H9 (cell line): Measurements from ENCODE around the gene FABP7. TPM values are rescaled to one million over a fixed set of nuclear protein-coding genes. Genes with fewer than 3 reads are reported as not detected.

Source experiments
- DNase-seq: peaks from one replicate; pipeline ENCODE4 v3.0.0-alpha.2; 2017
- H2AFZ ChIP-seq: one replicate; pipeline ENCODE4 v1.6.1; 2013; ENCODE audit warnings: mild to moderate bottlenecking, low read length, control low read depth, moderate library complexity
- H2AK5ac ChIP-seq: 2 replicates; pipeline ENCODE4 v1.6.1; 2013; ENCODE audit warnings: low read length, control low read depth, mixed read lengths; ENCODE audit not compliant: insufficient read length
- H2BK120ac ChIP-seq: one replicate; pipeline ENCODE4 v1.6.1; 2013; ENCODE audit warnings: low read depth, mild to moderate bottlenecking, low read length, control low read depth, inconsistent platforms; ENCODE audit not compliant: poor library complexity, severe bottlenecking
- H2BK12ac ChIP-seq: 2 replicates; pipeline ENCODE4 v1.6.1; 2013; ENCODE audit warnings: low read length, control low read depth, mixed read lengths, low read depth; ENCODE audit not compliant: insufficient read length
- H2BK15ac ChIP-seq: 2 replicates; pipeline ENCODE4 v1.6.1; 2013; ENCODE audit warnings: low read depth, low read length, control low read depth
- H2BK20ac ChIP-seq: one replicate; pipeline ENCODE4 v1.6.1; 2013; ENCODE audit warnings: low read depth, mild to moderate bottlenecking, low read length, control low read depth, inconsistent platforms; ENCODE audit not compliant: poor library complexity, severe bottlenecking
- H2BK5ac ChIP-seq: 2 replicates; pipeline ENCODE4 v1.6.1; 2013; ENCODE audit warnings: low read length, control low read depth, mixed read lengths; ENCODE audit not compliant: insufficient read length
- H3K14ac ChIP-seq: 2 replicates; pipeline ENCODE4 v1.6.1; 2013; ENCODE audit warnings: low read length, control low read depth; ENCODE audit not compliant: insufficient read depth
- H3K18ac ChIP-seq: 2 replicates; pipeline ENCODE4 v1.6.1; 2013; ENCODE audit warnings: low read depth, mild to moderate bottlenecking, mixed read lengths, low read length, control low read depth; ENCODE audit not compliant: insufficient read length
- H3K23ac ChIP-seq: 2 replicates; pipeline ENCODE4 v1.6.1; 2013; ENCODE audit warnings: low read length, control low read depth, mixed read lengths, low read depth; ENCODE audit not compliant: insufficient read length
- H3K23me2 ChIP-seq: 2 replicates; pipeline ENCODE4 v1.6.1; 2013; ENCODE audit warnings: low read depth, mild to moderate bottlenecking, mixed read lengths, low read length, control low read depth; ENCODE audit not compliant: insufficient read length, poor library complexity, severe bottlenecking
- H3K27ac ChIP-seq: 2 replicates; pipeline ENCODE4 v1.5.1; 2013; ENCODE audit warnings: low read length, control low read depth, mixed read lengths, low read depth; ENCODE audit not compliant: insufficient read length
- H3K27me3 ChIP-seq: 2 replicates; pipeline ENCODE4 v1.6.1; 2013; ENCODE audit warnings: low read length, control low read depth, inconsistent platforms; ENCODE audit not compliant: insufficient read depth
- H3K4ac ChIP-seq: 2 replicates; pipeline ENCODE4 v1.6.1; 2013; ENCODE audit warnings: low read depth, mild to moderate bottlenecking, control low read depth, inconsistent platforms, low read length, moderate library complexity
- H3K4me1 ChIP-seq: 2 replicates; pipeline ENCODE4 v1.6.1; 2013; ENCODE audit warnings: low read length, control low read depth, inconsistent platforms; ENCODE audit not compliant: insufficient read depth
- H3K4me2 ChIP-seq: 2 replicates; pipeline ENCODE4 v1.6.1; 2013; ENCODE audit warnings: low read length, control low read depth, mixed read lengths; ENCODE audit not compliant: insufficient read length, insufficient read depth
- H3K56ac ChIP-seq: 2 replicates; pipeline ENCODE4 v1.6.1; 2013; ENCODE audit warnings: low read depth, mild to moderate bottlenecking, mixed read lengths, low read length, control low read depth; ENCODE audit not compliant: insufficient read length
- H3K79me1 ChIP-seq: 2 replicates; pipeline ENCODE4 v1.6.1; 2013; ENCODE audit warnings: low read depth, mild to moderate bottlenecking, moderate library complexity, low read length, control low read depth, inconsistent platforms; ENCODE audit not compliant: insufficient read depth, poor library complexity, severe bottlenecking
- H3K79me2 ChIP-seq: 2 replicates; pipeline ENCODE4 v1.6.1; 2013; ENCODE audit warnings: low read length, control low read depth, inconsistent platforms; ENCODE audit not compliant: insufficient read depth
- H3K9ac ChIP-seq: 2 replicates; pipeline ENCODE4 v1.6.1; 2013; ENCODE audit warnings: low read length, control low read depth, mixed read lengths; ENCODE audit not compliant: insufficient read length; ENCODE audit errors: extremely low read depth
- H3K9me3 ChIP-seq: one replicate; pipeline ENCODE4 v1.6.1; 2013; ENCODE audit warnings: low read depth, low read length, inconsistent platforms; ENCODE audit not compliant: control insufficient read depth
- H3T11ph ChIP-seq: one replicate; pipeline ENCODE4 v1.6.1; 2013; ENCODE audit warnings: mild to moderate bottlenecking, low read length, control low read depth, inconsistent platforms
- H4K20me1 ChIP-seq: one replicate; pipeline ENCODE4 v1.6.1; 2013; ENCODE audit not compliant: control insufficient read depth, insufficient read length, insufficient read depth
- H4K5ac ChIP-seq: 2 replicates; pipeline ENCODE4 v1.6.1; 2013; ENCODE audit warnings: low read depth, mild to moderate bottlenecking, mixed read lengths, low read length, control low read depth; ENCODE audit not compliant: insufficient read length
- H4K8ac ChIP-seq: replicated peaks from 2 replicates; pipeline ENCODE4 v1.6.1; 2013; ENCODE audit warnings: low read length, control low read depth, mixed read lengths, low read depth; ENCODE audit not compliant: insufficient read length
- H4K91ac ChIP-seq: 2 replicates; pipeline ENCODE4 v1.6.1; 2013; ENCODE audit warnings: low read depth, mild to moderate bottlenecking, moderate library complexity, mixed read lengths, low read length, control low read depth; ENCODE audit not compliant: insufficient read length
- H3K27ac Mint-ChIP-seq, 3 experiments: 2 replicates in 2 of 3; 3 replicates in 1 of 3; pipeline ENCODE4 v1.8.0; 2020 to 2021; ENCODE audit warnings: mixed read lengths in 3 of 3, mild to moderate bottlenecking in 1 of 3, moderate library complexity in 1 of 3
- H3K27me3 Mint-ChIP-seq: 2 replicates; pipeline ENCODE4 v1.8.0; 2021; ENCODE audit warnings: low read depth, mild to moderate bottlenecking, moderate library complexity, mixed read lengths
- H3K36me3 Mint-ChIP-seq, 3 experiments: 2 replicates in 2 of 3; 3 replicates in 1 of 3; pipeline ENCODE4 v1.8.0; 2020 to 2021; ENCODE audit warnings: low read depth in 3 of 3, mixed read lengths in 3 of 3; ENCODE audit not compliant: insufficient read depth in 1 of 3
- H3K4me1 Mint-ChIP-seq, 2 experiments: 2 replicates each; pipeline ENCODE4 v1.8.0; 2020; ENCODE audit warnings: mixed read lengths in 2 of 2
- H3K4me3 Mint-ChIP-seq, 2 experiments: 2 replicates in 1 of 2; 3 replicates in 1 of 2; pipeline ENCODE4 v1.8.0; 2020 to 2021; ENCODE audit warnings: mild to moderate bottlenecking in 2 of 2, mixed read lengths in 2 of 2, moderate library complexity in 1 of 2
- H3K9me3 Mint-ChIP-seq, 2 experiments: 2 replicates in 1 of 2; 3 replicates in 1 of 2; pipeline ENCODE4 v1.8.0; 2020; ENCODE audit warnings: mild to moderate bottlenecking in 2 of 2, mixed read lengths in 2 of 2, moderate library complexity in 1 of 2
- WGBS: extraction: QIAGEN DNeasy Blood & Tissue Kit; methylation state at CpG from one replicate; pipeline ENCODE4 v1.1.7; 2013; ENCODE audit warnings: missing lambda C conversion rate, low lambda C conversion rate, mixed read lengths; ENCODE audit not compliant: insufficient read length; ENCODE audit errors: extremely low coverage; 5-methylcytosine and 5-hydroxymethylcytosine counted together
- total RNA-seq: library from RNA; stranded (reverse); gene quantifications from 2 replicates; pipeline ENCODE4 v1.2.1, GENCODE V29; 2021
- TF ChIP-seq, protein P1 (sequence below): fragments of 200-600 bp; sonication (generic); conservative IDR thresholded peaks from 3 replicates; pipeline ENCODE4 v1.8.0; 2021; ENCODE audit warnings: antibody characterized with exemption, mild to moderate bottlenecking

Gene FABP7
- total RNA-seq, 1 experiment from 2014 or later: 3.9 TPM

DNA sequence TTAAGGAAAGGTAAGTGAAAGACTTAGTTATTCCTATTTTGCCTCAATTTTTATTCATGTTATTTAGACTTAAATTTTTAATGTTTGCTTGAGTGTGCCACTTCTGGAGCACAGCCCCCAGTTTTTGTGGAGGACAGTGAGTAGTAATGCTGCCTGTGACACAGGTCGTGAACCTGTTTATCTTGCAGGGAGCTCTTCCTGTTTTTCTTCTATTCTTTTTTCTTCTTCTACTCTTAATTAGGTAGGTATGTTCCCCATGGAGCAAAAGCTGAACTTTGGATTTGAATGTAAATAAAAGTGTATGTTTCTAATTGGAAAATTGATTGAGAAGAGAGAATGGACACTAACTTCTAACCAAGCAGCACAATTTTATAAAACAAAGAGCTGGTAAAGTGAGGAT, 21.9 kb downstream of the FABP7 start:
- Histone ChIP-seq H2AFZ (no peak overlapping the region), H3K9ac (no peak overlapping the region), H2AK5ac (no peak overlapping the region), H3K79me2 (no peaks in the 10 kb centered on the region), H3K4ac (no peak overlapping the region), H2BK12ac (no peak overlapping the region), H3K23ac (no peak overlapping the region), H3K56ac (no peak overlapping the region), H2BK15ac (no peak overlapping the region), H2BK5ac (no peak overlapping the region), H4K8ac (no peak overlapping the region), H4K20me1 (no peaks in the 10 kb centered on the region), H3K18ac (no peak overlapping the region), H4K5ac (no peak overlapping the region), H3K27ac (no peak overlapping the region), H3K14ac (no peak overlapping the region), H2BK20ac (no peak overlapping the region), H3T11ph (no peak overlapping the region), H3K4me2 (no peak overlapping the region), H3K27me3 (no peaks in the 10 kb centered on the region), H3K9me3 (no peaks in the 10 kb centered on the region), H3K23me2 (no peaks in the 10 kb centered on the region), H3K4me1 (no peaks in the 10 kb centered on the region), H2BK120ac (no peak overlapping the region), H3K79me1 (no peaks in the 10 kb centered on the region), H4K91ac (no peak overlapping the region)
- Mint-ChIP-seq H3K27me3 (no peaks in the 10 kb centered on the region), H3K27ac (no peak overlapping the region), H3K4me1 (peaks cover 6 to 8% of the 10 kb centered on the region in 2 experiments), H3K4me3 (no peak overlapping the region), H3K9me3 (no peaks in the 10 kb centered on the region), H3K36me3 (no peaks in the 10 kb centered on the region)
- TF ChIP-seq, protein P1, sequence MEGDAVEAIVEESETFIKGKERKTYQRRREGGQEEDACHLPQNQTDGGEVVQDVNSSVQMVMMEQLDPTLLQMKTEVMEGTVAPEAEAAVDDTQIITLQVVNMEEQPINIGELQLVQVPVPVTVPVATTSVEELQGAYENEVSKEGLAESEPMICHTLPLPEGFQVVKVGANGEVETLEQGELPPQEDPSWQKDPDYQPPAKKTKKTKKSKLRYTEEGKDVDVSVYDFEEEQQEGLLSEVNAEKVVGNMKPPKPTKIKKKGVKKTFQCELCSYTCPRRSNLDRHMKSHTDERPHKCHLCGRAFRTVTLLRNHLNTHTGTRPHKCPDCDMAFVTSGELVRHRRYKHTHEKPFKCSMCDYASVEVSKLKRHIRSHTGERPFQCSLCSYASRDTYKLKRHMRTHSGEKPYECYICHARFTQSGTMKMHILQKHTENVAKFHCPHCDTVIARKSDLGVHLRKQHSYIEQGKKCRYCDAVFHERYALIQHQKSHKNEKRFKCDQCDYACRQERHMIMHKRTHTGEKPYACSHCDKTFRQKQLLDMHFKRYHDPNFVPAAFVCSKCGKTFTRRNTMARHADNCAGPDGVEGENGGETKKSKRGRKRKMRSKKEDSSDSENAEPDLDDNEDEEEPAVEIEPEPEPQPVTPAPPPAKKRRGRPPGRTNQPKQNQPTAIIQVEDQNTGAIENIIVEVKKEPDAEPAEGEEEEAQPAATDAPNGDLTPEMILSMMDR: no peak
- no CpG with 5 or more reads among the region's 1 CpG for WGBS
- DNase-seq: no peak
